WERI-Rb-1 (cell line): ENCODE data around the gene CDCP2.
A peak's percentile ranks its signal among the peaks of the same experiment; 100 is the strongest.

Experiments
- DNase-seq: peaks from one replicate; pipeline ENCODE4 v3.0.0-alpha.2; 2020
- H3K27ac ChIP-seq: fragments of 250-450 bp; sonication (Bioruptor Pico); 2 replicates; pipeline ENCODE4 v1.5.1; 2020; ENCODE audit warnings: mild to moderate bottlenecking, moderate library complexity
- H3K27me3 ChIP-seq: fragments of 250-450 bp; sonication (Bioruptor Pico); 2 replicates; pipeline ENCODE4 v1.5.1; 2021; ENCODE audit warnings: mild to moderate bottlenecking, low read depth, moderate library complexity; ENCODE audit not compliant: insufficient read depth, severe bottlenecking
- H3K36me3 ChIP-seq: fragments of 250-450 bp; sonication (Bioruptor Pico); 2 replicates; pipeline ENCODE4 v1.5.1; 2020; ENCODE audit warnings: mild to moderate bottlenecking, moderate library complexity
- H3K4me3 ChIP-seq: 2 replicates; pipeline ENCODE4 v1.5.1; 2011; ENCODE audit warnings: low read depth, mild to moderate bottlenecking, control low read depth, low read length
- H3K9me3 ChIP-seq: fragments of 250-450 bp; sonication (Bioruptor Pico); 2 replicates; pipeline ENCODE4 v1.5.1; 2021; ENCODE audit warnings: mild to moderate bottlenecking, moderate library complexity; ENCODE audit not compliant: severe bottlenecking
- CTCF ChIP-seq: IDR thresholded peaks from 2 replicates; pipeline ENCODE4 v1.5.1; 2011; ENCODE audit warnings: low read depth, mild to moderate bottlenecking, control low read depth, inconsistent platforms, low read length

The CDCP2 gene

GRCh38 chr1:54191525-54191924 is 38.7 kb upstream of the CDCP2 start:
- Histone ChIP-seq H3K4me3 (no peak overlapping the region), H3K27ac (no peak overlapping the region), H3K36me3 (no peaks in the 10 kb centered on the region), H3K9me3 (no peaks in the 10 kb centered on the region), H3K27me3 (no peaks in the 10 kb centered on the region)
- no peak for TF ChIP-seq CTCF
- no peak for DNase-seq

- no peaks in the 10 kb centered on the region for H3K9me3 ChIP-seq
- no peak for TF ChIP-seq CTCF
- no peaks in the 10 kb centered on the region for H3K36me3 ChIP-seq
- no peaks in the 10 kb centered on the region for H3K27me3 ChIP-seq
- DNase-seq = no peak
- H3K27ac ChIP-seq = no peak overlapping the region
- no peak overlapping the region for H3K4me3 ChIP-seq
Measured at GRCh38 chr1:54190526-54190925, 37.7 kb upstream of the CDCP2 start.

- H3K36me3 ChIP-seq = no peaks in the 10 kb centered on the region
- no peak for TF ChIP-seq CTCF
Measured at GRCh38 chr1:54188291-54188690, 35.5 kb upstream of the CDCP2 start.

GRCh38 chr1:54186056-54186455 is 33.3 kb upstream of the CDCP2 start:
- H3K36me3 ChIP-seq = no peaks in the 10 kb centered on the region

More at GRCh38 chr1:54188291-54188690, 35.5 kb upstream of the CDCP2 start:
- Histone ChIP-seq H3K4me3 (no peak overlapping the region), H3K27ac (no peak overlapping the region), H3K27me3 (no peaks in the 10 kb centered on the region), H3K9me3 (no peaks in the 10 kb centered on the region)
- DNase-seq = no peak

GRCh38 chr1:54180701-54181360 is 28.0 kb upstream of the CDCP2 start:
- Histone ChIP-seq H3K27me3 (no peaks in the 10 kb centered on the region), H3K9me3 (no peaks in the 10 kb centered on the region), H3K27ac (peak overlapping the region; percentile 76), H3K36me3 (no peaks in the 10 kb centered on the region), H3K4me3 (no peak overlapping the region)
- no peak for TF ChIP-seq CTCF
- peak; percentile 55 for DNase-seq

More at GRCh38 chr1:54186056-54186455, 33.3 kb upstream of the CDCP2 start:
- no peak for TF ChIP-seq CTCF
- no peak for DNase-seq
- Histone ChIP-seq H3K9me3 (no peaks in the 10 kb centered on the region), H3K27me3 (no peaks in the 10 kb centered on the region), H3K4me3 (no peak overlapping the region), H3K27ac (no peak overlapping the region; the same call in 1 of the 2 replicates)
